CD14-positive monocyte (primary cell): Measurements from ENCODE around the gene CCDC88B. TPM values are rescaled to one million over a fixed set of nuclear protein-coding genes. Genes with fewer than 3 reads are reported as not detected.

ENCODE experiments used
- DNase-seq, 3 donors: peaks; one replicate each; pipeline ENCODE4 v3.0.0-alpha.2; 2011 to 2022
- H2AFZ ChIP-seq: 2 replicates; pipeline ENCODE4 v1.6.0; 2012; ENCODE audit warnings: mild to moderate bottlenecking, low read depth, low read length, inconsistent platforms; ENCODE audit not compliant: insufficient read depth, poor library complexity, severe bottlenecking
- H3K27ac ChIP-seq, 2 donors: 1 replicate in 1 of 2; 2 replicates in 1 of 2; pipeline ENCODE4 v1.5.1; 2012 to 2013; ENCODE audit warnings: low read length in 2 of 2, control low read depth in 1 of 2, inconsistent platforms in 1 of 2, low read depth in 1 of 2, mild to moderate bottlenecking in 1 of 2
- H3K27me3 ChIP-seq, 2 donors: one replicate each; pipeline versions ENCODE4 v1.6.0 to v1.6.1; 2011 to 2013; ENCODE audit warnings: low read length in 2 of 2; ENCODE audit not compliant: control insufficient read depth in 2 of 2, insufficient read depth in 2 of 2
- H3K36me3 ChIP-seq, 2 donors: replicated peaks in 1 of 2; 1 replicate in 1 of 2; 2 replicates in 1 of 2; pipeline versions ENCODE4 v1.5.1 to v1.6.1; 2012 to 2013; ENCODE audit warnings: low read length in 2 of 2, control low read depth in 1 of 2, inconsistent platforms in 1 of 2, mild to moderate bottlenecking in 1 of 2; ENCODE audit not compliant: insufficient read depth in 2 of 2, control insufficient read depth in 1 of 2
- H3K4me1 ChIP-seq, 2 donors: 1 replicate in 1 of 2; 2 replicates in 1 of 2; pipeline versions ENCODE4 v1.5.1 to v1.6.1; 2012 to 2013; ENCODE audit warnings: low read length in 2 of 2, control low read depth in 1 of 2, inconsistent platforms in 1 of 2, mild to moderate bottlenecking in 1 of 2, moderate library complexity in 1 of 2; ENCODE audit not compliant: insufficient read depth in 2 of 2, control insufficient read depth in 1 of 2
- H3K4me2 ChIP-seq: replicated peaks from 2 replicates; pipeline ENCODE3; 2012; ENCODE audit warnings: low read length, moderate library complexity, mild to moderate bottlenecking; ENCODE audit not compliant: poor library complexity, severe bottlenecking; ENCODE audit errors: extremely low read depth
- H3K4me3 ChIP-seq, 3 experiments: fragments of 200-600 bp in 1 of 3; sonication (generic) in 1 of 3; replicated peaks in 1 of 3; 1 replicate in 2 of 3; 2 replicates in 1 of 3; pipeline ENCODE4 v1.5.1; 2011 to 2013; ENCODE audit warnings: low read length in 3 of 3, mild to moderate bottlenecking in 3 of 3, control low read depth in 2 of 3, low read depth in 2 of 3, inconsistent platforms in 1 of 3, moderate library complexity in 1 of 3
- H3K79me2 ChIP-seq: 2 replicates; pipeline ENCODE4 v1.6.0; 2012; ENCODE audit warnings: mild to moderate bottlenecking, control low read depth, inconsistent platforms, low read length, moderate library complexity; ENCODE audit not compliant: insufficient read depth
- H3K9ac ChIP-seq: 2 replicates; pipeline ENCODE4 v1.6.0; 2017; ENCODE audit warnings: low read length, mild to moderate bottlenecking; ENCODE audit not compliant: insufficient read depth, poor library complexity, severe bottlenecking
- H3K9me3 ChIP-seq, 2 donors: replicated peaks in 1 of 2; 1 replicate in 1 of 2; 2 replicates in 1 of 2; pipeline versions ENCODE4 v1.5.1 to v1.6.1; 2012 to 2013; ENCODE audit warnings: low read length in 2 of 2, control low read depth in 1 of 2; ENCODE audit not compliant: control insufficient read depth in 1 of 2, insufficient read depth in 1 of 2
- H4K20me1 ChIP-seq: 2 replicates; pipeline ENCODE4 v1.6.0; 2012; ENCODE audit warnings: mild to moderate bottlenecking, low read length, control low read depth, moderate library complexity; ENCODE audit not compliant: insufficient read depth
- H3K27ac Mint-ChIP-seq, 7 donors: one replicate each; pipeline ENCODE4 v1.8.0; 2020; ENCODE audit warnings: mild to moderate bottlenecking in 7 of 7, mixed read lengths in 7 of 7, moderate library complexity in 6 of 7, inconsistent platforms in 2 of 7
- H3K27me3 Mint-ChIP-seq, 3 donors: one replicate each; pipeline ENCODE4 v1.8.0; 2021 to 2022; ENCODE audit warnings: low read depth in 3 of 3, mild to moderate bottlenecking in 3 of 3, mixed read lengths in 3 of 3, moderate library complexity in 3 of 3, inconsistent platforms in 1 of 3
- H3K36me3 Mint-ChIP-seq, 2 donors: one replicate each; pipeline ENCODE4 v1.8.0; 2020; ENCODE audit warnings: mixed read lengths in 2 of 2, inconsistent platforms in 1 of 2, mild to moderate bottlenecking in 1 of 2
- H3K4me1 Mint-ChIP-seq: one replicate; pipeline ENCODE4 v1.8.0; 2020; ENCODE audit warnings: mild to moderate bottlenecking, mixed read lengths
- H3K4me3 Mint-ChIP-seq, 2 donors: one replicate each; pipeline ENCODE4 v1.8.0; 2020; ENCODE audit warnings: mild to moderate bottlenecking in 2 of 2, mixed read lengths in 2 of 2, moderate library complexity in 1 of 2
- H3K9me3 Mint-ChIP-seq, 7 donors: one replicate each; pipeline ENCODE4 v1.8.0; 2020 to 2022; ENCODE audit warnings: mixed read lengths in 7 of 7, mild to moderate bottlenecking in 6 of 7, moderate library complexity in 6 of 7, inconsistent platforms in 2 of 7
- WGBS: methylation state at CpG from one replicate; pipeline ENCODE4 v1.1.5; 2013; ENCODE audit warnings: missing lambda C conversion rate; ENCODE audit not compliant: insufficient coverage; 5-methylcytosine and 5-hydroxymethylcytosine counted together
- intact Hi-C, 2 donors: fragments of 100-400 bp; cut with micrococcal nuclease; formaldehyde crosslinking; loops; one replicate each; pipeline versions ENCODE4 v1.15.0 to v1.15.1; 2023
- polyA plus RNA-seq, 3 donors: library from polyadenylated mRNA; depleted of rRNA in 1 of 3; unstranded in 2 of 3; stranded (reverse) in 1 of 3; fragments of 300-500 nt in 2 of 3; fragments of >200 nt in 1 of 3; fragmentation: Illumina TruSeq in 2 of 3; gene quantifications; 1 replicate in 2 of 3; 2 replicates in 1 of 3; pipeline ENCODE4 v1.2.3, GENCODE V29; 2012 to 2021
- TF ChIP-seq, protein P1 (sequence below): fragments of 200-600 bp; IDR thresholded peaks from one replicate; pipeline ENCODE4 v1.8.0; 2022; ENCODE audit warnings: antibody characterized with exemption, mild to moderate bottlenecking

CCDC88B gene
- polyA plus RNA-seq, 3 donors = 8.2 to 215 (median 18.9) TPM

DNA sequence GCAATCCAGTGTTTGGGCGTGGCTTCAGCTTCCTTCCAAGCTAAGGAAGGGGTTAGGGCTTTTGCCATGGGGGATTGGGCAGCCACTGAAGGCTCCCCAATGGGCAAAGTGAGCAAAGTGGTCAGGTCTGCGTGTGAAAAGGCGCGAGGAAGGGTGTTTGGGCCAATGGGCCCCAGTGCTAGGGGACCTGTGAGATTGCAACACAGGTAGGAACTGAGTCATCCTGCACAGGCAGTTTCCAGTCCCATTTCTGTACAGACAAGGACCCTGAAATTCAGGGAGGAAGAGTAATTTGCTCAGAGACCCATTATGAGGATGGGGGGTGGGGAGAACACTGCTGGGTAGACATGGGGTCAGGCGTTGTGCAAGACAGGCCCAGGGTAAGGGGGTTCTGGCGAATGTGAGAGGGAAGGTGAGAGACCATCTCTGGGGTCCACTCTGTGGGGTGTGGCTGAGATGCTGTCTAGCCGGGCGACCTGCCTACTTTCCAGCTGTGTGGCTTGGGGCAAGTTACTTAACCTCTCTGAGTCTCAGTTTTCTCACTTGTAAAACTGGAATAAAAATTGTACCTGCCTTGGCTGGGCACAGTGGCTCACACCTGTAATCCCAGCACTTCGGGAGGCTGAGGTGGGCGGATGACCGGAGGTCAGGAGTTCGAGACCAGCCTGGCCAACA, 7.3 kb downstream of the CCDC88B start:
- no peak overlapping the region for H3K27ac ChIP-seq
- Mint-ChIP-seq H3K4me1 (peaks cover 22% of the 10 kb centered on the region), H3K9me3 (peaks cover 0 to 1% (median 0%) of the 10 kb centered on the region in 7 donors), H3K27ac (peak overlapping the region in 3 of 7 donors; percentile 23 to 32 (median 27)), H3K4me3 (no peak overlapping the region), H3K36me3 (peaks cover 44 to 85% of the 10 kb centered on the region in 2 donors), H3K27me3 (no peaks in the 10 kb centered on the region)
- H3K36me3 ChIP-seq = peaks cover 72 to 83% of the 10 kb centered on the region in 2 donors
- peaks cover 85% of the 10 kb centered on the region for H4K20me1 ChIP-seq
- no peak overlapping the region for H3K9ac ChIP-seq
- TF ChIP-seq, protein P1, sequence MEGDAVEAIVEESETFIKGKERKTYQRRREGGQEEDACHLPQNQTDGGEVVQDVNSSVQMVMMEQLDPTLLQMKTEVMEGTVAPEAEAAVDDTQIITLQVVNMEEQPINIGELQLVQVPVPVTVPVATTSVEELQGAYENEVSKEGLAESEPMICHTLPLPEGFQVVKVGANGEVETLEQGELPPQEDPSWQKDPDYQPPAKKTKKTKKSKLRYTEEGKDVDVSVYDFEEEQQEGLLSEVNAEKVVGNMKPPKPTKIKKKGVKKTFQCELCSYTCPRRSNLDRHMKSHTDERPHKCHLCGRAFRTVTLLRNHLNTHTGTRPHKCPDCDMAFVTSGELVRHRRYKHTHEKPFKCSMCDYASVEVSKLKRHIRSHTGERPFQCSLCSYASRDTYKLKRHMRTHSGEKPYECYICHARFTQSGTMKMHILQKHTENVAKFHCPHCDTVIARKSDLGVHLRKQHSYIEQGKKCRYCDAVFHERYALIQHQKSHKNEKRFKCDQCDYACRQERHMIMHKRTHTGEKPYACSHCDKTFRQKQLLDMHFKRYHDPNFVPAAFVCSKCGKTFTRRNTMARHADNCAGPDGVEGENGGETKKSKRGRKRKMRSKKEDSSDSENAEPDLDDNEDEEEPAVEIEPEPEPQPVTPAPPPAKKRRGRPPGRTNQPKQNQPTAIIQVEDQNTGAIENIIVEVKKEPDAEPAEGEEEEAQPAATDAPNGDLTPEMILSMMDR = no peak
- intact Hi-C loops = no loop called here
- H3K9me3 ChIP-seq = no peaks in the 10 kb centered on the region
- 64% methylated on average over 8 of the region's 12 CpGs for WGBS
- no peaks in the 10 kb centered on the region for H3K27me3 ChIP-seq
- H3K79me2 ChIP-seq = peaks cover 21% of the 10 kb centered on the region
- no peak overlapping the region for H3K4me2 ChIP-seq
- DNase-seq = peak in 2 of 3 donors; percentile 47 to 66
- H3K4me3 ChIP-seq = no peak overlapping the region
- no peak overlapping the region for H2AFZ ChIP-seq
- peaks cover 3 to 17% of the 10 kb centered on the region in 2 donors for H3K4me1 ChIP-seq

DNA sequence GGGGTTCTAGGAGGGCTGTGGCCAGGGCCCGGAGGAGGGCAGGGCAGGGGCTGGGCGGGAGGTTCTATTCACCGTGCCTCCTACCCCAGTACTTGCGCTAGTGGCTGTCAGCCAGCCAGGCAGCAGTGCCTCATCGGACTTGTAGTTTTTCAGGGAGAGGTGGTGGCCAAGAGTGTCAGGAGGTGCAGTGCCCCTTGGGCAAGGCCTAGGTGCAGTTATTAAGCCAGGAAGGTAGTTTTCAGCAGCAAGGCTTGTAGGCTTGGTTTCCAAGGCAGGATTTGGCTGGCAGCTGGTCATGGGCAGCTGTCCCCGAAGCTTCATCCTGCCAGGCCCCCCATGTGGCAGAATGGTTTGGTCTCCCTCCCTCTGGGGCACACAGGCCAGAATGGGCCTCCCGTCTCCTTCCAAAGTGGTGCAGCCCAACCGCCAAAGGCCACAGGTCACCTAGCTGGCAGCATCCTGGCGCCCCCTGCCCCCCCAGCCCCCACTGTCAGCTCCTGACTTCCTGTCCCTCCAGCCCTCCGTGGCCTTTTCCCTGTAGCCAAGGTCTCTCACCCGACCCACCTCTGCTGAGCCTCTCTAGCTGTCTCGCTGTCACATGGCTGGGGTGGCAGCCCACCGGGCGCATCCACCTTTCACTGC, 8.5 kb downstream of the CCDC88B start:
- Mint-ChIP-seq H3K27me3 (no peaks in the 10 kb centered on the region), H3K4me1 (peaks cover 22% of the 10 kb centered on the region), H3K27ac (no peak overlapping the region), H3K36me3 (peaks cover 45 to 93% of the 10 kb centered on the region in 2 donors), H3K9me3 (peaks cover 0 to 1% (median 0%) of the 10 kb centered on the region in 7 donors), H3K4me3 (no peak overlapping the region)
- Histone ChIP-seq H3K27me3 (no peaks in the 10 kb centered on the region), H3K9ac (no peak overlapping the region), H3K4me3 (no peak overlapping the region), H3K27ac (no peak overlapping the region), H3K36me3 (peaks cover 78 to 90% of the 10 kb centered on the region in 2 donors), H3K4me1 (peaks cover 3 to 8% of the 10 kb centered on the region in 2 donors), H2AFZ (no peak overlapping the region), H3K9me3 (no peaks in the 10 kb centered on the region), H3K79me2 (peaks cover 13% of the 10 kb centered on the region), H3K4me2 (no peak overlapping the region), H4K20me1 (peaks cover 86% of the 10 kb centered on the region)
- intact Hi-C loops = no loop called here
- WGBS = 86% methylated on average over 13 of the region's 14 CpGs
- no peak for DNase-seq
- TF ChIP-seq, protein P1 = no peak
